Measurements from ENCODE around the gene HS2ST1. TPM values are rescaled to one million over a fixed set of nuclear protein-coding genes. Genes with fewer than 3 reads are reported as not detected.
"Not testable (repeated sequence)": the region's sequence is repeated elsewhere in the genome, so short reads cannot be mapped to it uniquely, and the experiment has no call there.

HS2ST1 gene
- total and polyA plus RNA-seq, 8 donors: 22.5 to 92.2 (median 70.7) TPM

- Histone ChIP-seq H3K36me3 (no peaks in the 10 kb centered on the region), H3K9me3 (no peaks in the 10 kb centered on the region), H3K27ac (no peak overlapping the region), H3K4me1 (no peaks in the 10 kb centered on the region), H3K27me3 (no peaks in the 10 kb centered on the region), H3K4me3 (no peak overlapping the region)
- intact Hi-C loops (cut with DNase I): no loop called here
- ATAC-seq (no peak), DNase-seq (no peak)
- TF ChIP-seq CTCF (IDR thresholded peaks at IDR 0.05): no peak
Measured at GRCh38 chr1:87061742-87062156, 147.3 kb downstream of the HS2ST1 start.

- Histone ChIP-seq H3K36me3 (no peaks in the 10 kb centered on the region), H3K4me1 (no peaks in the 10 kb centered on the region), H3K27me3 (no peaks in the 10 kb centered on the region), H3K27ac (no peak overlapping the region), H3K9me3 (no peaks in the 10 kb centered on the region), H3K4me3 (no peak overlapping the region)
- ATAC-seq: no peak
- no peak for DNase-seq
- TF ChIP-seq CTCF (IDR thresholded peaks at IDR 0.05): no peak
- intact Hi-C loops (cut with DNase I): no loop called here
Measured at GRCh38 chr1:87062687-87063086, 148.3 kb downstream of the HS2ST1 start.

GRCh38 chr1:87064309-87064708, 149.9 kb downstream of the HS2ST1 start:
- no peak for TF ChIP-seq CTCF (IDR thresholded peaks at IDR 0.05)
- Histone ChIP-seq H3K27ac (no peak overlapping the region), H3K9me3 (no peaks in the 10 kb centered on the region), H3K27me3 (no peaks in the 10 kb centered on the region), H3K4me3 (no peak overlapping the region), H3K36me3 (no peaks in the 10 kb centered on the region), H3K4me1 (no peaks in the 10 kb centered on the region)
- DNase-seq: no peak
- ATAC-seq: no peak
- intact Hi-C loops (cut with DNase I): no loop called here

GRCh38 chr1:87064986-87065385, 150.6 kb downstream of the HS2ST1 start:
- no peak overlapping the region for H3K27ac ChIP-seq
- no peaks in the 10 kb centered on the region for H3K9me3 ChIP-seq
- intact Hi-C loops (cut with DNase I): no loop called here
- no peak overlapping the region for H3K4me3 ChIP-seq
- DNase-seq (no peak), ATAC-seq (no peak)
- H3K36me3 ChIP-seq: no peaks in the 10 kb centered on the region
- no peaks in the 10 kb centered on the region for H3K27me3 ChIP-seq
- TF ChIP-seq CTCF (IDR thresholded peaks at IDR 0.05): no peak
- no peaks in the 10 kb centered on the region for H3K4me1 ChIP-seq

GRCh38 chr1:87066708-87067107, 152.3 kb downstream of the HS2ST1 start:
- H3K27ac ChIP-seq: not testable (repeated sequence)

GRCh38 chr1:87072411-87072810, 158.0 kb downstream of the HS2ST1 start:
- intact Hi-C loops (cut with DNase I): no loop called here
- DNase-seq (no peak), ATAC-seq (peak; percentile 32)
- TF ChIP-seq CTCF (IDR thresholded peaks at IDR 0.05): no peak
- Histone ChIP-seq H3K27ac (no peak overlapping the region), H3K9me3 (no peaks in the 10 kb centered on the region), H3K4me3 (no peak overlapping the region), H3K4me1 (no peaks in the 10 kb centered on the region), H3K27me3 (no peaks in the 10 kb centered on the region), H3K36me3 (no peaks in the 10 kb centered on the region)

More at GRCh38 chr1:87066708-87067107, 152.3 kb downstream of the HS2ST1 start:
- H3K4me1 ChIP-seq; H3K36me3 ChIP-seq; intact Hi-C loops (cut with DNase I); H3K27me3 ChIP-seq; H3K9me3 ChIP-seq; ATAC-seq; H3K4me3 ChIP-seq; DNase-seq: not testable (repeated sequence)
